A673 (cell line): ENCODE data around the gene CNTN3. TPM values are rescaled to one million over a fixed set of nuclear protein-coding genes. Genes with fewer than 3 reads are reported as not detected.

Experiments
- BruUV-seq: library from RNA; stranded (reverse); fragments of 400-500 nt; replicated peaks from 2 replicates; lab custom pipeline; 2021; lab: Mats Ljungman, UMichigan
- CTCF ChIA-PET: fragments of 300-600 bp; sonication (Branson Sonifier 250); formaldehyde crosslinking; loops from one replicate; lab custom pipeline; 2022; ENCODE audit warnings: antibody characterized with exemption; lab: Charles Lee
- POLR2A ChIA-PET: fragments of 300-600 bp; sonication (Branson Sonifier 250); formaldehyde crosslinking; loops from one replicate; lab custom pipeline; 2022; ENCODE audit warnings: antibody characterized with exemption; ENCODE audit not compliant: low non-redundant PET; lab: Charles Lee
- DNase-seq: peaks from one replicate; pipeline ENCODE4 v3.0.0-alpha.2; 2015; ENCODE audit warnings: low spot score
- H3K27ac ChIP-seq: fragments of 200-600 bp; sonication (generic); 2 replicates; pipeline ENCODE4 v1.5.1; 2016; ENCODE audit warnings: mixed run types, low read depth, mild to moderate bottlenecking, mixed read lengths, antibody characterized with exemption, low read length; ENCODE audit not compliant: poor library complexity, severe bottlenecking
- H3K27me3 ChIP-seq: fragments of 200-600 bp; sonication (generic); replicated peaks from 2 replicates; pipeline ENCODE4 v1.6.1; 2017; ENCODE audit warnings: mixed run types, low read depth, mild to moderate bottlenecking, mixed read lengths, antibody characterized with exemption, low read length; ENCODE audit not compliant: insufficient read depth, poor library complexity
- H3K36me3 ChIP-seq: fragments of 200-600 bp; sonication (generic); 2 replicates; pipeline ENCODE4 v1.6.1; 2016; ENCODE audit warnings: mixed run types, mild to moderate bottlenecking, mixed read lengths, antibody characterized with exemption, low read length; ENCODE audit not compliant: insufficient read depth, poor library complexity, severe bottlenecking
- H3K4me1 ChIP-seq: fragments of 200-600 bp; sonication (generic); 2 replicates; pipeline ENCODE4 v1.6.1; 2017; ENCODE audit warnings: mixed run types, mild to moderate bottlenecking, mixed read lengths, antibody characterized with exemption, low read length; ENCODE audit not compliant: insufficient read depth, poor library complexity, severe bottlenecking
- H3K4me3 ChIP-seq: fragments of 200-600 bp; sonication (generic); 2 replicates; pipeline ENCODE4 v1.5.1; 2016; ENCODE audit warnings: low read depth, mixed run types, mild to moderate bottlenecking, mixed read lengths, low read length; ENCODE audit not compliant: poor library complexity, severe bottlenecking
- H3K9me3 ChIP-seq: fragments of 200-600 bp; sonication (generic); 2 replicates; pipeline ENCODE4 v1.6.1; 2016; ENCODE audit warnings: mixed run types, low read depth, mild to moderate bottlenecking, mixed read lengths, antibody characterized with exemption, low read length; ENCODE audit not compliant: poor library complexity, severe bottlenecking
- EZH2 ChIP-seq: fragments of 200-600 bp; sonication (generic); IDR thresholded peaks from 2 replicates; pipeline ENCODE4 v1.6.1; 2017; ENCODE audit warnings: borderline replicate concordance, low read depth, mild to moderate bottlenecking, mixed read lengths, antibody characterized with exemption, low read length; ENCODE audit not compliant: poor library complexity, severe bottlenecking
- intact Hi-C: fragments of 100-400 bp; cut with micrococcal nuclease; formaldehyde crosslinking; loops from one replicate; pipeline ENCODE4 v1.10.0; 2022; ENCODE audit not compliant: unreplicated experiment
- total RNA-seq: library from RNA; stranded (reverse); gene quantifications from 2 replicates; pipeline ENCODE4 v1.2.3, GENCODE V29; 2021
- TF ChIP-seq, protein P1 (sequence below): fragments of 300-800, 200-600 bp; sonication (generic); conservative IDR thresholded peaks from 2 replicates; pipeline ENCODE4 v1.5.1; 2017; ENCODE audit warnings: low read depth, mild to moderate bottlenecking, antibody characterized with exemption, low read length, moderate library complexity, mixed read lengths

The CNTN3 gene
- total RNA-seq, 1 experiment from 2014 or later, result 2.6 TPM

DNA sequence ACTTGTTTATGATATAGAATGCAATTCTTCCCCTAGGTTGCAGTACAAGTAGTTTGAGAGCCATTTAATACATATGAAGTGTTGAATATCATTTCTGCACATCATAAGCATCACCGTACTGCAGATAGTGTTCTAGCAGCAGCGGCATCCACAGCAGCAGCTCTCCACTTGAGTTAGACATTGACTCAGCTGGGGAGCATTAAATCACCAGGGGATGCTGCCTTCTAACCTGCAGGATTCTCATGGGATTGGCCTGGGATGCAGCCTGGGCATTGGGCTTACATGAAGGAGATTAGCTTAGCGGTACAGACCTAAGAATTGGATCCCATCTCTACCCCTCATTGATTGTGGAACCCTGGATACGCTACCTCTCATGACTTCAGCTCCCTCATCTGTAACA lies 43.3 kb downstream of the CNTN3 start:
- CTCF ChIA-PET, result no interaction called here
- Histone ChIP-seq H3K27me3 (no peaks in the 10 kb centered on the region), H3K4me3 (no peak overlapping the region), H3K36me3 (no peaks in the 10 kb centered on the region), H3K9me3 (no peaks in the 10 kb centered on the region), H3K4me1 (no peaks in the 10 kb centered on the region), H3K27ac (no peak overlapping the region)
- intact Hi-C loops, result no loop called here
- BruUV-seq, result no TSS peak
- TF ChIP-seq, protein P1, sequence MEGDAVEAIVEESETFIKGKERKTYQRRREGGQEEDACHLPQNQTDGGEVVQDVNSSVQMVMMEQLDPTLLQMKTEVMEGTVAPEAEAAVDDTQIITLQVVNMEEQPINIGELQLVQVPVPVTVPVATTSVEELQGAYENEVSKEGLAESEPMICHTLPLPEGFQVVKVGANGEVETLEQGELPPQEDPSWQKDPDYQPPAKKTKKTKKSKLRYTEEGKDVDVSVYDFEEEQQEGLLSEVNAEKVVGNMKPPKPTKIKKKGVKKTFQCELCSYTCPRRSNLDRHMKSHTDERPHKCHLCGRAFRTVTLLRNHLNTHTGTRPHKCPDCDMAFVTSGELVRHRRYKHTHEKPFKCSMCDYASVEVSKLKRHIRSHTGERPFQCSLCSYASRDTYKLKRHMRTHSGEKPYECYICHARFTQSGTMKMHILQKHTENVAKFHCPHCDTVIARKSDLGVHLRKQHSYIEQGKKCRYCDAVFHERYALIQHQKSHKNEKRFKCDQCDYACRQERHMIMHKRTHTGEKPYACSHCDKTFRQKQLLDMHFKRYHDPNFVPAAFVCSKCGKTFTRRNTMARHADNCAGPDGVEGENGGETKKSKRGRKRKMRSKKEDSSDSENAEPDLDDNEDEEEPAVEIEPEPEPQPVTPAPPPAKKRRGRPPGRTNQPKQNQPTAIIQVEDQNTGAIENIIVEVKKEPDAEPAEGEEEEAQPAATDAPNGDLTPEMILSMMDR, result no peak
- TF ChIP-seq EZH2, result no peak
- POLR2A ChIA-PET, result no interaction called here
- no peak for DNase-seq
